ENCODE results near the gene HP. TPM values are rescaled to one million over a fixed set of nuclear protein-coding genes. Genes with fewer than 3 reads are reported as not detected.

Gene HP
- total RNA-seq, 1 experiment from 2014 or later, result not detected

GRCh38 chr16:72036098-72036497 lies 18.2 kb upstream of the HP start:
- no peaks in the 10 kb centered on the region for H4K20me1 ChIP-seq (ENCODE audit: insufficient read depth)

GRCh38 chr16:72042157-72042660 lies 12.1 kb upstream of the HP start:
- Histone ChIP-seq H2AFZ (no peak overlapping the region), H3K79me2 (ENCODE audit: low read depth) (no peaks in the 10 kb centered on the region), H3F3A (ENCODE audit: insufficient read depth, low read depth) (no peaks in the 10 kb centered on the region), H3K36me3 (ENCODE audit: low read depth) (no peaks in the 10 kb centered on the region), H3K9me3 (ENCODE audit: insufficient read depth, low read depth) (no peaks in the 10 kb centered on the region), H3K27me3 (ENCODE audit: insufficient read depth, low read depth) (0 out of 2 replicates have a peak, but pooled peaks cover 2% of the 10 kb centered on the region), H3K4me1 (replicated peaks; ENCODE audit: insufficient read depth) (no peaks in the 10 kb centered on the region), H4K20me1 (ENCODE audit: insufficient read depth) (no peaks in the 10 kb centered on the region), H3K9me2 (ENCODE audit: insufficient read depth) (no peaks in the 10 kb centered on the region), H3K4me3 (no peak overlapping the region), H3K27ac (no peak overlapping the region), H3K4me2 (no peak overlapping the region)
- ChIA-PET CTCF (no interaction called here), POLR2A (ENCODE audit: unreplicated experiment) (no interaction called here)
- intact Hi-C loops (cut with micrococcal nuclease; ENCODE audit: unreplicated experiment), result no loop called here
- peak; percentile 17 to 38 for DNase-seq
- no TSS peak for BruUV-seq (replicated peaks)
- TF ChIP-seq EZH2 (IDR thresholded peaks at IDR 0.05; ENCODE audit: low read depth) (no peak), CTCF (conservative IDR thresholded peaks at IDR 0.05) (no peak)

More at GRCh38 chr16:72036098-72036497, 18.2 kb upstream of the HP start:
- BruUV-seq (replicated peaks), result no TSS peak
- intact Hi-C loops (cut with micrococcal nuclease; ENCODE audit: unreplicated experiment), result no loop called here
- Histone ChIP-seq H3K79me2 (ENCODE audit: low read depth) (no peaks in the 10 kb centered on the region), H3K27ac (no peak overlapping the region), H3K4me3 (no peak overlapping the region), H3F3A (ENCODE audit: insufficient read depth, low read depth) (no peaks in the 10 kb centered on the region), H3K9me3 (ENCODE audit: insufficient read depth, low read depth) (no peaks in the 10 kb centered on the region), H3K9me2 (ENCODE audit: insufficient read depth) (no peaks in the 10 kb centered on the region; the same call in 1 of the 2 replicates), H3K4me2 (no peak overlapping the region), H3K27me3 (ENCODE audit: insufficient read depth, low read depth) (no peaks in the 10 kb centered on the region), H2AFZ (no peak overlapping the region), H3K4me1 (replicated peaks; ENCODE audit: insufficient read depth) (no peaks in the 10 kb centered on the region), H3K36me3 (ENCODE audit: low read depth) (no peaks in the 10 kb centered on the region)
- CTCF ChIA-PET, result no interaction called here
- POLR2A ChIA-PET (ENCODE audit: unreplicated experiment), result no interaction called here
- DNase-seq, result no peak
- TF ChIP-seq CTCF (conservative IDR thresholded peaks at IDR 0.05) (no peak), EZH2 (IDR thresholded peaks at IDR 0.05; ENCODE audit: low read depth) (no peak)

- Histone ChIP-seq H3K4me2 (no peak overlapping the region), H3K27ac (no peak overlapping the region), H3K4me1 (replicated peaks; ENCODE audit: insufficient read depth) (no peaks in the 10 kb centered on the region), H3K36me3 (ENCODE audit: low read depth) (no peaks in the 10 kb centered on the region), H3K27me3 (ENCODE audit: insufficient read depth, low read depth) (0 out of 2 replicates have a peak, but pooled peaks cover 2% of the 10 kb centered on the region), H3K9me3 (ENCODE audit: insufficient read depth, low read depth) (no peaks in the 10 kb centered on the region), H4K20me1 (ENCODE audit: insufficient read depth) (no peaks in the 10 kb centered on the region), H3K9me2 (ENCODE audit: insufficient read depth) (no peaks in the 10 kb centered on the region), H3K79me2 (ENCODE audit: low read depth) (no peaks in the 10 kb centered on the region), H2AFZ (no peak overlapping the region), H3K4me3 (no peak overlapping the region), H3F3A (ENCODE audit: insufficient read depth, low read depth) (no peaks in the 10 kb centered on the region)
- no peak for DNase-seq
- intact Hi-C loops (cut with micrococcal nuclease; ENCODE audit: unreplicated experiment), result no loop called here
- ChIA-PET CTCF (no interaction called here), POLR2A (ENCODE audit: unreplicated experiment) (no interaction called here)
- no TSS peak for BruUV-seq (replicated peaks)
- TF ChIP-seq EZH2 (IDR thresholded peaks at IDR 0.05; ENCODE audit: low read depth) (no peak), CTCF (conservative IDR thresholded peaks at IDR 0.05) (no peak)
These were observed 11.2 kb upstream of the HP start for GRCh38 chr16:72043058-72043457.

Measured in PC-9 (cell line).